GM18868 (cell line): ENCODE measurements around the gene SMIM26.
"Not testable (repeated sequence)": the region's sequence is repeated elsewhere in the genome, so short reads cannot be mapped to it uniquely, and the experiment has no call there.

Experiments used
- ATAC-seq: cut with Tn5 transposase; IDR thresholded peaks from one replicate; pipeline ENCODE4 v1.9.1; 2021; ENCODE audit warnings: mild to moderate bottlenecking, moderate library complexity; ENCODE audit not compliant: unreplicated experiment

SMIM26 gene, protein sequence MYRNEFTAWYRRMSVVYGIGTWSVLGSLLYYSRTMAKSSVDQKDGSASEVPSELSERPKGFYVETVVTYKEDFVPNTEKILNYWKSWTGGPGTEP

DNA sequence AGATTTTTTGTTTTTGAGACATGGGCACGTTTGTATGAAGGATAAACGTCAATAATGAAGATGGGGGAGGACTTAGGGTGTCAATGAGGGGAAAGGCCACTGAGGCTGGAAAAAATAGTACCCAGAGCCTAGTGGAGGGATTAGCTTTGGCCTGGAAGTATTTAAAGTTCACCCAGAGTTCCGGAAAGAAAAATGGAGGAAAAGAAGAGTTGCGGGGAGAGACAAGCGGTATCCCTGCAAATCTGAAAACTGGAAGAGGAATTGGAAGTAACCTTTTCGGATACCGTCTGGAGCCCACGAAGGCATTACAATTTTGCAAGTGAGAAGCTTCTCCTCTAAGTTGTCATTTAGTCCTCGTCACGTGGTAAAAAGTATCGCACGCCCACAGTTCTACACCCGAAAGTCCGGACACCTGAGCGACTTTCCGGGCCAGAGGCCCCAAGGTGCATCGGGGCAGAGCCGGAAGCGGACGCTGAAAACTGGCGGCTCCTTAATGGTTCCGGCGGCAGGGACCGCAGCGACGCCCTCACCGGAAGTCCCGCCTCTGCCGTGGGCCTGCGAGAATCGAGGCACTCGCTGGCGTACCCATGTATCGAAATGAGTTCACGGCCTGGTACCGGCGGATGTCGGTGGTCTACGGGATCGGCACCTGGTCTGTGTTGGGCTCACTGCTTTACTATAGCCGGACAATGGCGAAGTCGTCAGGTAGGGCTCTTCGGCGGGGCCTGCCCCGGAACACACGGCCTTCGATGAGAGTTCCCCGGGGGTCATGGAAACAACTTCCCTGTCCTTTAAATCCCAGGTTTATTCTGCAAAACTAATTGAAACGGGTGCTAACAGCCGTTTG is at the start of gene SMIM26:
Gene SMIM26, plus strand, starts transcription at position 541 of the 847 bp plus-strand sequence. Its CDS starts 47 bp downstream, at position 588.
- ATAC-seq, result peak; percentile 100

DNA sequence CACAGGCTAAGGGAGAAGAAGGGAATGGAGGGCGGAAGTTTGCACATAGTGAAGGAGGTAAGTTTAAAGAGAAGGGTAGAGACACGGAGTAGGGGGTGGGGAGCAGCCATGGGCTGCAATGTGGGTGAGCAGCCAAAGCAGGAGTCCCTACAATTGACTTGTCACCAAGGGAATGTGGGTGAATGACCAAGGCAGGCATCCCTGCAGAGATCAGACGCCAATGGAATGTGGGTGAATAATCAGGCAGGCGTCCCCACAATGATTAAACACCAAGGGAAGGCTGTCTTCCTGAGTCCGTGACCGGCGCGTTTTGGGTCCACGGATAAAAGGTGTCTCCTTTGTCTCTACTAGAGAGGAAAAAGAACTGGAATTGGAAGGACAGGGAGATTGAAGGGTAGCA is 45.2 kb upstream of the SMIM26 start:
- not testable (repeated sequence) for ATAC-seq

DNA sequence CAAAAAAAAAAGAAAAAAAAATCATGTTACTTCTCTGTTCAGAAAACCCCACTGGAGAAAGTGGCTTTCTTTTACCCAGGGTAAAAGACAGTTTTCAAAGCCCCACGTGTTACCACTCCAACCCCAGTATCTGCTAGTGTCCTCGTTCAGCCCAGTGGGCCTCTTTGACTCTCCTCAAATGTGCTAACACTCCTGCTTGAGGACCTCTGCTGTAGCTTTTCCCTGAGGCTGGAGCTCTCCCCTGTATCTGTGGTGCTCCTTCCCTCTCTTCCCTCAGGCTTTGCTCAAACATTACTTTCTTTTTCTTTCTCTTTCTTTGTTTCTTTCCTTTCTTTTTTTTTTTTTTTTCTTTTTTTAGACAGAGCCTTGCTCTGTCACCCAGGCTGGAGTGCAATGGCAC is 44.2 kb upstream of the SMIM26 start:
- no peak for ATAC-seq

DNA sequence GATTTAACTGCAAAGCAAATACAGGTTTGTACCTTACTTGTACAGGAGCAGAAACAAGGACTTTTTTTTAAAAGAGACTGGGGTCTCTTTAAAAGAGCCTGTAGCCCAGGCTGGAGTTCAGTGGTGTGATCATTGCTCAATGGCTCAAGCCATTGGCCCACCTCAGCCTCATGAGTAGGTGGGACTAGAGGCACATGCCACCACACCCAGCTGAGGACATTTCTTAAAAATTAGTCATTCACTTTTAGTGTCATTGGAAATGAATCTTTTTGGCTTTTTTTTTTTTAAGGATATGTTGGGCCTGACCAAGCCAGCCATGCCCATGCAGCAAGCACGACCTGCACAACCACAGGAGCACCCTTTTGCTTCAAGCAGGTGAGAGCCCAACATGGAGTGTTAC is 42.6 kb upstream of the SMIM26 start:
- no peak for ATAC-seq

DNA sequence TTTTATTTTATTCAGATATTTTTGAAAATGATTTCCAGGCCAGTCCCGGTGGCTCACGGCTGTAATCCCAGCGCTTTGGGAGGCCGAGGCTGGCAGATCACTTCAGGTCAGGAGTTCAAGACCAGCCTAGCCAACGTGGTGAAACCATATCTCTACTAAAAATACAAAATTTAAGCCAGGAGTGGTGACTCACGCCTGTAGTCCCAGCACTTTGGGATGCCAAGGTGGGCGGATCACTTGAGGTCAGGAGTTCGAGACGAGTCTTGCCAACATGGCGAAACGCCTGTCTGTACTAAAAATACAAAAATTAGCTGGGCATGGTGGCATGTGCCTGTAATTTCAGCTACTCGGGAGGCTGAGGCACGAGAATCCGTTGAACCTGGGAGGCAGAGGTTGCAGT is 40.5 kb upstream of the SMIM26 start:
- ATAC-seq, result not testable (repeated sequence)

DNA sequence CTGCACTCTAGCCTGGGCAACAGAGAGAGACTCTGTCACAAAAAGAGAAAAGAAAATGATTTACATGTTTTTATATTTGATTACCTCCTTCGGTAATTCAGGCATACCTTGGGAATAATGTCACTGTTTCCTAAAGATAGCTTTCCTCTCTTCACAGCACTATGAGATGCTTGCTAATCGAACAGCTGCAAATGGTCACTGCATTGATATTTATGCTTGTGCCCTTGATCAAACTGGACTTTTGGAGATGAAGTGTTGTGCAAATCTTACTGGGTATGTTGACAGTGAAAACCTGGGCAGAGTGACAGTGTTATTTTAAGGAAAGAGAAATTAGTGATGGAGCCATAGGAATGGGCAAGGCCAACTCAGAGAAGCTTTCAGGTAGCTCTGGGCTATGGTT is 39.9 kb upstream of the SMIM26 start:
- ATAC-seq, result no peak

DNA sequence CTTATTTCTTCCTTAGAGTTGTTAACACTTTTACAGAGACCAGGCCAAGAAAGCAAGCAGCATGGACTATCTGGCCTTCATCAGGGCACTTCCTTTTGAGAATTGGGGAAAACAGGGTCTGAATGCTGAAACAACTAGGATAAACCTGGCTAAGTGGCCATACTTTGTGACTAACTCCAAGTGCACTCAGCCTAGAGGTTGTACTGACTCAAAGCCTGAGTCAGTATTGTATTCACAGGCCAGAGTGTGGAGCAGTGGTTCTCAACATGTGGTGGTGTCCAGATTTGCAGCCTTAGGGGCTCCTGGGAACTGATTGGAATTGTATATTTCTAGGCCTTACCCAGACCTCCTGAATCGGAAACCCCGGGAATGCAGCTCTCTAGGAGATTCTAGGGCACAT is 39.4 kb upstream of the SMIM26 start:
- ATAC-seq, result no peak

DNA sequence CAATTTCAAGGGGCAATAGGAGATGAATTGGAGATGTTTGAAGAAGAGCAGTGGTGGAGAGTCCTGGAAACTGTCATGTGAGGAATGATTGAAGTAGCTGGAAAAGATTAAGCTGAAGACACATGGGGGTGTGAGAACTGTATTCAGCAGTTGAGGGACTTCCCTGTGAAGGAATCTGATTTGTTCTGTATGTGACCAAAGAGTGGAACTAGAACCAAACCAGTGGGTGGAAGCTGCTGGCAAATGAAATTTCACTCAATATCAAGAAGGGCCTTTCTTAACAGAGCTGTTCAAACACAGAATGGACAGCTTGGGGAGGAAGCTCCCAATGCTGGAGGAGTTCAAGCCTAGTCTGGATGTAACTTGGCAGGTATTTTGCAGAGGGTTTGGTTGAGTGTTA is 38.2 kb upstream of the SMIM26 start:
- ATAC-seq, result no peak

DNA sequence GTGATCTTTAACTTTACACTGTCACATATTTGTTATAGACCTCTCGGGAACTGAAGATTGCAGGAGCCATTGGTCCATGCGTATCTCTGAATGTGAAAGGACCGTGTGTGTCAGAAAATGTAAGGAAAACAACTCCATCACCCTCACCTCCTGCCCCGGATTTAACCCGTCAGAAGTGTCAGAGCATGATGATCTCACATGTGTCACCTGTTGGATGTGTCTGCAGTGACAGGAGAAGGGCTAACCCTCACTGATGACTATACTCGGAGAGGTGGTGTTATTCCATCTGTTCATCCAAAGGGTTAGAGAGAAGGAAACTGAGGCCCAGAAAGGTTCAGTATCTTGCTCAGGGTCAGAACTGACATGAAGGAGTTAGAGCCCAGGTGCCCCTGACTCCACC is 34.6 kb upstream of the SMIM26 start:
- no peak for ATAC-seq

DNA sequence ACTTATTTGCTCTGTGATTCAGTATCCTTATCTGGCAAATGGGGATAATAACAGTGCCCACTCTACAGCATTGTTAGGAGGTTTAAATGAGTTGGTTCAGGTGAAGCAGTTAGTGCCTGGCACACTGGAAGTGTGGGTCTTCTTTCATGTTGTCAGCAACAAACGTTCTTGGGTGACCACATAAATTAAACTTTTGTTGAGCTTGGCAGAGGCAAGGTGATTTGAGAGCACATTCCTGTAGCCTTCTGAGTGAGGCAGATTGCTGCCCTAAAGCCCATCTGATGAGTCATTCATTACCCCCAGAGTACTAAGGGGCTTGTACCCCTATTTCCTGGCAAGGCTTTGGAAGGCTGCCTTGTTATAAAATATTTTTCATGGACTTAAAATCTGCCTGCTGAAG is 33.7 kb upstream of the SMIM26 start:
- ATAC-seq, result no peak

DNA sequence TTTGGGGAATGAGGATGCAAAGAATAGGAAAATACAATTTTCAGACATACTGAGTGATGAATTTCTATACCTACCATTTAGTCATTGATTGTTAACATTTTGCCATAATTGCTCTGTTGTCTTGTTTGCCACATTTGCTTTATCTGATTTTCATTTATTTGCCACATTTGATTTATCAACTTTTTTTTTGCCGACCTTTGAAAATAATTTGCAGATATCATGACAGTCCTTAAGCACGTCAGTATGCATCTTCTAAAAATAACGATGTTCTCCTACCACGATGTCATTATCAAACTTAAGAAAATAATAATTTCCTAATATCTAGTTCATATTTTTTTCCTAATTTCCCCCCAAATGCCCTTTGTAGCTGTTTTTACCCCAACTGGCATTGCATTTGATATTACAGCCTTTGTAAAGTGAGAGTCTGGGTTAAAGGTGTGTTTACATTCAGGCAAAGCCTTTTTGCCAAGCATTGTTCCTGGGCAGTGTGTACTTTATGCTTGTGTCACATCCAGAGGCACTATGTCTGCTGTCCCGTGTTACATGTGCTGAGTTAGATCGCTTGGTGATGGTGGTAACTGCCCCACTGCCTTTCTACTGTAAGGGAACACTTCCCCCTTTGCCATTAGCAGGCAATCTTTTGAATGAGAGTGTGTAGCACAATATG is 33.1 kb upstream of the SMIM26 start:
- no peak for ATAC-seq

DNA sequence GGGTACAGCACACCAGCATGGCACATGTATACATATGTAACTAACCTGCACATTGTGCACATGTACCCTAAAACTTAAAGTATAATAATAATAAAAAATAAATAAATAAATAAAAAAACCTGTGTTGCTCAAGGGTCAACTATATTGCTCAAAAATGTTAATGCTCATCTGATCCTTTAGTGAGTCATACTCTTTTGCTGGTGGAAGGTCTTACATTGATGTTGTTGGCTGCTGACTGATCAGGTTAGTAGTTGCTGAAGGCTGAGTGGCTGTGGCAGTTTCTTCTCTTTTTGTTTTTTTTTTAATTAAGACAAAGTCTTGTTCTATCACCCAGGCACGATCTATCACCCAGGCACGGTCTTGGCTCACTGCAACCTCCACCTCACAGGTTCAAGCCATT is 29.6 kb upstream of the SMIM26 start:
- no peak for ATAC-seq

DNA sequence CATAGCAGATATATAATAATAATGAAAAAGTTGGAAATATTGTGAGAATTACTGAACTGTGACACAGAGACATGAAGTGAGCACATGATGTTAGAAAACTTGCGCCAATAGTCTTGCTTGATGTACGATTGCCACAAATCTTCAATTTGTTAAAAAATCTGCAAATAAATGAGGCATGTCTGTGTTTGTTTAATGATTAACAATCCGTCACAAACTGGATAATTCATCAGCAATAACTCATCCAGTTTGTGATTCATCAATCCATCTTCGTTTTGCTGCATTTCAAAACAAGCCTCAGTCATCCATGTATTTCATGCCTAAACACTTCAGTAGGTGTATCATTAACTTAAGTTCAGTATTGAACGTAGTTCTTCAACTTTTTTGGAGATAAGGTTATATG is 25.5 kb upstream of the SMIM26 start:
- ATAC-seq, result no peak

DNA sequence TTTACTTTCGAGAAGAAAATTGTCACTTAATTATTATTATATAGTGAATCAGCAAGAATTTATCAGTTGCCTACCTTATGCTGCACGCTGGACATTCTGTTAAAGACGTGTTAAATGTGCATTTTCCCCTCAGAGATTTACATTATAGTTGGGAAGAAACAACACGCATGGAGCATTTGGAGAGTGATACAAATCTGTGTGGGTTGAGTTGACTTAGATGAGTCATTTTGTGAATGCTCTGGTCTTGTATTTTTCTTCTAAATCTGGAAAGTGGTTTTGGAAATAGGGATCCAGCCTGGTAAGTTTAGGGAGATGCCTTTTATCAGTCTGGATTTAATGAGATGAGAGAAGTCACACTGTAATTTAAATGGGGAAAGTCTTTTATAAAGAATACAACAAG is 24.0 kb upstream of the SMIM26 start:
- no peak for ATAC-seq

DNA sequence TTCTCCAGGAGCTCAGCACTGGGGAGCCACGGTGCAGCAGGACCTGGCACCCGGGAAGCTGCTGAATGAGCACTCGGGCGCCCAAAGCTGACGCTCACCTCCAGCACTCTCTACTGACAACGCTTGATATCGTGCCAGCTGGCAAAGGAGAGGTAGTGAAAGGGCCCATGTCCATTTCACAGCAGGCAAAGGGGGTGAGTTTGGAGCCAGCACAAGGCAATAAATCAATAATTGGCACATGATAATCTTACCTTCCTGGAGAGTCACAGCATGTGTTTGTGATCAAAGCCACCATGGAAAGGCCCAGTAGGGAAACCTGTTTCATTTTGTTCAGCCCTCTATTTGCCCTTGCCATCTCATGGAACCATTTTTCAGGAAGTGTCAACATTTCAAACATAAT is 23.3 kb upstream of the SMIM26 start:
- ATAC-seq, result no peak

DNA sequence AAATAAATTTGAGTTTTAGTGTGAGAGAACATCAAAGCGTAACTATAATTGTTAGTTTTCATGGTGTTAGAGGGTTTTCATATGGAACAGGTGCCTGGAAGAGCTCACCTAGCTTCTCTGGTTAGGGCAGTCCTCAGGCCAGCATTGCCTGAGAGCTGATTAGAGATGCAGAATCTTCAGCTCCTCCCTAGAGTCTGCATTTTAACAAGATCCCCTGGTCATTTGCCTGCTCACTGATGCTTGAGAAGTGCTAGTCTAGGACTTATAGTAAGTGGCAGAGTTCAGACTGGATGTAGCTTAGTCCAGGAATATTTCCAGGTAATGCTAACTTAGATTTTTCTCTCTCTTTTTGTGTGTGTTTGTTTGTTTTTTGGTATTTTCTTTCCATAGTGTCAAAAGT is 21.7 kb upstream of the SMIM26 start:
- no peak for ATAC-seq

DNA sequence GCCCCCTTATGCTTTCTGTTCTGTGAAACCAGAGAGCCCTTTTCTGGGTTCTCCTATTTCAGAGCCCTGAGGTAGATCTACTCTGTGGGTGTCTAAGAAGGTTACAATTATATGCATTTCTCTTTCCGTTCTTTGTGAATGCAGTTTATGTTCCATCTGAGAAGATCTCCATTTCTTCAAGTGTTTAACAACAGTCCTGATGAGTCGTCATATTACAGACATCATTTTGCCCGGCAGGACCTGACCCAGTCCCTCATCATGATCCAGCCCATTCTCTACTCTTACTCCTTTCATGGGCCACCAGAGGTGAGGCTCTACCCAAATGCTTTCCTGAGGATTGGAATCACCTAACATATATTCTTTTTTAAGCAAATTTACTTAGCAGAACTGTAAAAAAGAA is 18.8 kb upstream of the SMIM26 start:
- ATAC-seq, result no peak

DNA sequence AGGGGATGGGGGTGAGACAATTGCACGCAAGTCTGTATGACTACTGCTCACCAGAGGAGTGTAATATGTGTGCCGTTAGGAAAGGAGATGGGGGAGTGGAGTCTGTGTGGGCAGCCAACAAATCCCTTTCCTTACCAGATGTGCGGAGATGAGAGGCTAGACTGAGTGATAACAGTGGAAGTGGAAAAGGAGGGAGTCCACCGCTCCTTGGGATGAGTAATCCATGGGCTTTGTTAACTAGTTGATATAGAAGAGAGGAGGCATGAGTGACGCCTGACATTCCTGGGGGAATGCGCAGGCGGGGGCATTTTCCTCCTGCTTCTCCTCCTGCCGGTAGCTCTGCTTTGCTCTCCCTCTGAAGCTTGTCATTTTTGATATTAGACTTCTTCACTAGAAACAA is 13.5 kb upstream of the SMIM26 start:
- no peak for ATAC-seq

DNA sequence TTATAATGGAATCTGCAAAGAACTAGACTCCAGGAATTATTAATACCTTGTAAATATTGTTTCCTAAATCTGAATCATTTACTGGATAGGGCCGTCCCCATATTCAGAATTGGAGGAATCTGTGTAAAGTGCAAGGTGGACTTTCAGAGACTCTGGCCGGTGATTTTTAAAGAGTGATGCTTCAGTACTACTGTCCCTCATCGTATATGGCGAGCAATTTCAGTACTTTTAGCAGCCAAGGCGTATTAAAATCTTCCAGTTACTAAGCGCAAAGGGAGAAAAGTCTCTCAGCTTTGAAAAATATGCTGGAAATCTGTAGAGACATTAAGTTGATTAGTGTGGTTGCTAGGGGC is 483 bp downstream of the SMIM26 start:
- ATAC-seq, result peak; percentile 11

DNA sequence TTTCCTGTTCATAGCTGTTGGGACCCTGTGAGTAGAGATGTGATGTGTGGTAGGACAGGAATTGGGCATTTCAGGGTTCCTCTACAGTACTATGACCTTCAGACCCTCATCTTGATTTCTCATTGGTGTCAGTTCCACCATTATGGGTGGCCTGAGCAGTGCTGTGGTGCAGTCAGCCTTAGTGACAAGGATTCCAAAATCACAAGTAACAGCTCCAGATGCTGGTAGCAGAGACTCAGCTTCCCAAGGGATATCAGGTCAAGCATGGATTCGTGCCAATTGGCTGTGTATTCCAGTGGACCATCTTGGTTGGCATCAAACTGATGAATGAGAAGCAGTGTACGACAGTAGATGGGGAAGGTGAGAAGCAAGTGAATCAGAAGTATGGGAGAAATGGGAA is 3.8 kb downstream of the SMIM26 start:
- ATAC-seq, result no peak

DNA sequence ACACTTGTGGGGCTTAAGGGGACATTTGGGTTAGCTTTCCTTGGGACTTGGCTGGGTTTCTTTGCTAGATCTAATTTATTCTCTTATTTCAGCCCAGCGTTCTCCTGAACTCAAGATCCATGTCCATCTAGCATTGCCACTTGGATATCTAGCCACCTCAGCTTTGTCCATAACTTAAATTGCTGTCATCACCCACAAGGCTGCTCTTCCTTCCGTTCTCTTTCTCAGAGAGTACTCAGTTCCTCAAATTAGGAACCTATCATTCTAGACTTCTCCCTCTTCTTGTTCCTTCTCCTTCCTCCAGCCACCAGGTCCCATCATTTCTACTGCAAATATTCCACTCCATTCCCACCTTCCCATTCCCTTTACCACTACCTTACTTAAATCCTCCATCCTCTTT is 4.3 kb downstream of the SMIM26 start:
- no peak for ATAC-seq

DNA sequence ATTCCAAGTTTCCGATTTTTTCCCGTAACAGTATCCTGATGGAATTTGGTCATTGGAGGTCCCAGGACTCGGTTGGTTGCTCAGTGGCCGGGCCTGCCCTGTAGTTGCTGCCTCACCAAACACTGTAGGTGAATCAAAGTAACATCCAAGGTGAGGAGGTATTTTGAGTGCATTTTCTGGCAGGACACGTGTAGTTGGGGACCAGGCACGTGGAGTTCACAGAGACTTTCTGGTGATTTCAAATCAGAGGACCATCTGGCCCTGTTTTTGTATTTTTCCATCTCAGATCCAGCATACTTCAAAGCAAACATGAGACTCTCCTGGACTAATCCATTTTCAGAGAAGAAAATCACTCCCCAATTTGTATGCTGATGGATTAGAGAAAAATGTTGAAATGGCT is 10.7 kb downstream of the SMIM26 start:
- ATAC-seq, result no peak
